Parathyroid adenoma (tissue), 2 donors: ENCODE data around the gene KIRREL3.
"Not testable (repeated sequence)": the region's sequence is repeated elsewhere in the genome, so short reads cannot be mapped to it uniquely, and the experiment has no call there.

ENCODE experiments used
- H2AFZ ChIP-seq: fragments of 300-600 bp; sonication (generic); one replicate; pipeline ENCODE4 v1.7.0; 2017; ENCODE audit warnings: antibody characterized with exemption, mild to moderate bottlenecking
- H3K27ac ChIP-seq: fragments of 300-600 bp; sonication (generic); one replicate; pipeline ENCODE4 v1.7.0; 2017
- H3K27me3 ChIP-seq: fragments of 300-600 bp; sonication (generic); one replicate; pipeline ENCODE4 v1.7.0; 2017; ENCODE audit warnings: low read length; ENCODE audit not compliant: control insufficient read depth, insufficient read depth
- H3K36me3 ChIP-seq: fragments of 300-600 bp; sonication (generic); one replicate; pipeline ENCODE4 v1.7.0; 2017; ENCODE audit warnings: low read length; ENCODE audit not compliant: control insufficient read depth, insufficient read depth
- H3K4me1 ChIP-seq: fragments of 300-600 bp; sonication (generic); one replicate; pipeline ENCODE4 v1.7.0; 2017; ENCODE audit warnings: control low read depth
- H3K4me2 ChIP-seq: fragments of 300-600 bp; sonication (generic); one replicate; pipeline ENCODE4 v1.7.0; 2017; ENCODE audit warnings: low read length
- H3K4me3 ChIP-seq: fragments of 300-600 bp; sonication (generic); one replicate; pipeline ENCODE4 v1.7.0; 2017; ENCODE audit warnings: low read depth, low read length
- H3K79me2 ChIP-seq: fragments of 300-600 bp; sonication (generic); one replicate; pipeline ENCODE4 v1.7.0; 2017; ENCODE audit warnings: control low read depth
- H3K9ac ChIP-seq: fragments of 300-600 bp; sonication (generic); one replicate; pipeline ENCODE4 v1.7.0; 2017; ENCODE audit warnings: mild to moderate bottlenecking
- H3K9me3 ChIP-seq: fragments of 300-600 bp; sonication (generic); one replicate; pipeline ENCODE4 v1.7.0; 2017; ENCODE audit warnings: low read length; ENCODE audit not compliant: control insufficient read depth
- CTCF ChIP-seq: fragments of 300-600 bp; sonication (generic); IDR thresholded peaks from one replicate; pipeline ENCODE4 v1.7.0; 2017; ENCODE audit warnings: antibody characterized with exemption, mild to moderate bottlenecking
- donor health status: primary hyperparathyroidism.

The KIRREL3 gene

DNA sequence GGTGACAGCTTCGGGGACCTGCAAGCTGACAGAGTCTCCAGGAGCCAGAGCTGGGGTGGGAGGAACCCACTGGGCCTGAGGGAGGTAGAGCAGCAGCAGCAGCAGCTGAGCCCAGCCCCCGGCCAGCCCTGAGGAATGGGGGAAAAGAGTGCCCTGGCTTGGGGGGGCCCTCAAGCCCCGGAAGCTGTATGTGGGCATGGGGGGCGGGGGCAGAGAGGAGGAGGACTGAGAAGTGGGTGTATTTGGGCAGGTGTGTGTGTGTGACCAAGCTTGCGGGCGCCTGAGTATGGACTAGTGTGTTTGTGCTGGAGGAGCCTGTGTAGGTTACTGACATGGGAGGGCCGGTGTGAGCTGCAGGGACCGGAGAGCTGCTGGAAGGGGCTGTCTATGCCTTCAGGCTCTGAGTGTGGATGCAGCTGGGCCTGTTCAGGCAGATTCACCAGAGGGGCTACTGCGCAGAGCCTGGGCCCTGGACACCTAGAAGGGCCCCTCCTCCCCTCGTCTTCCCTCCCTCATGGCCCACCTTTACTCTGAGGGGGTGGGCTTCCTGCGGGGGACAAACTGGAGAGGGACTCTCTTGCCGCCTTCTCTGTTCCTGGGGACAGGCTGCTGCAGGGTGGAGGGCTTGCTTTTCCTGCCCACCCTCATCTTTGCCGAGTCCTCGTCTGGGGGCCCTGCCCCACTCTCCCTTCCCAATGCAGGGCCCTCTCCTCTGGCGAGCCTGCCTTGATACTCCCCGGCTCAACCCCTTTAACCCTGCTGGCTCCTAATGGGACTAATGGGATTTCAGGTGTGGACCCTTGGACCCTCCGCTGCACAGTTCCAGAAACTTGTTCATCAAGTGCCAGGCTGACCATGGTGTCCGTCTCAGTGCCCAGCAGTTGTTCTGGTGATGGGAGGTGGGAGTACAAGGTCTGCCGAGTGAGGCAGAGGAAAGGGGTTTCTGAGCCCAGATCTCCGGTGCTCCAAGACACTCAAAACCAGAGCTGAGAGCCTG lies 616.9 kb downstream of the KIRREL3 start:
- Histone ChIP-seq H3K79me2 (no peaks in the 10 kb centered on the region), H3K4me1 (no peaks in the 10 kb centered on the region), H3K4me2 (no peak overlapping the region), H3K27me3 (no peaks in the 10 kb centered on the region), H3K9ac (no peak overlapping the region), H3K9me3 (no peaks in the 10 kb centered on the region), H3K4me3 (no peak overlapping the region), H3K27ac (no peak overlapping the region), H2AFZ (no peak overlapping the region), H3K36me3 (no peaks in the 10 kb centered on the region)
- TF ChIP-seq CTCF = no peak

GRCh38 chr11:126382641-126383040 lies 617.9 kb downstream of the KIRREL3 start:
- not testable (repeated sequence) for H2AFZ ChIP-seq, H3K79me2 ChIP-seq, H3K27me3 ChIP-seq, H3K4me1 ChIP-seq, H3K4me2 ChIP-seq, H3K27ac ChIP-seq, H3K9me3 ChIP-seq, H3K4me3 ChIP-seq, H3K36me3 ChIP-seq, H3K9ac ChIP-seq

DNA sequence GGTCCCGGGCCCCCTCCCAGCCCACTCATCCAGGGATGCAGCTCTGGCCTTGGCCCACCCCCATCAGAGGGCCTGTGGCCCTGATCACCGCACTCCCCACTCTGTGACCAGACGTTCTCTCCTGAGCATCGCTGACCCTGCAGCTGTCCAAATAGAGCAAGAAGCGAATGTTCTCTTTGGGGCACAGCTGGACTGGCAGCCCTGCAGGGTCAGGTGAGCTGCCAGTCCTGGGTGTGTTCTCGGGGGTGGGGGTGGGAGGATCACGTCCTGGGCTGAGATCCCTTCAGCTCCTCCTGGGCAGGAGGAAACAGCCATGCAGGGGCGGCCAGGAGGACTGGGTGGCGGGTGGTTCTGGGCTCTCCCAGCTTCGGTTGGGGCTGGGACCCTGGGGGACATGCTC lies 618.6 kb downstream of the KIRREL3 start:
- H2AFZ ChIP-seq, H3K4me2 ChIP-seq, H3K9me3 ChIP-seq, H3K27me3 ChIP-seq, H3K9ac ChIP-seq, H3K4me3 ChIP-seq, H3K79me2 ChIP-seq, H3K27ac ChIP-seq, H3K36me3 ChIP-seq, H3K4me1 ChIP-seq: not testable (repeated sequence)

DNA sequence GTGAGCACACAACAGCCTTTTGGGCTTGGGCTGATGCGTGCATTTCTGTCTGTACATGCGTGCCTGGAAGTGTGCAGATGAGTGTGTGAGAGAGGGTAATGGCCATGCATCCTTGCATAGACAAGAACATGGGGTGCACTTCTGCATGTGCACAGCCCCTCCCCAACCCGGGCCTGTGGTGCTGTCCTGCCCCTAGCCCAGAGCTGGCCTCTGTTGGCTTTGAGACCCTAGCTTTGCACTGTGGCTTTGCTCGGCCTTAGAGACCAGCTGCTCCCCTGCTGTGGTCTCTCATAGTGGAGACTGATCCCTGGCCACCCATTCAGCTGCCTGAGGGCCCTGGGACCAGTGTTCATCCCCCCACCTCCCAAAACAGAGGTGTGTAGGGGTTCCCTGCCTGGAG lies 619.7 kb downstream of the KIRREL3 start:
- no peaks in the 10 kb centered on the region for H3K4me1 ChIP-seq

DNA sequence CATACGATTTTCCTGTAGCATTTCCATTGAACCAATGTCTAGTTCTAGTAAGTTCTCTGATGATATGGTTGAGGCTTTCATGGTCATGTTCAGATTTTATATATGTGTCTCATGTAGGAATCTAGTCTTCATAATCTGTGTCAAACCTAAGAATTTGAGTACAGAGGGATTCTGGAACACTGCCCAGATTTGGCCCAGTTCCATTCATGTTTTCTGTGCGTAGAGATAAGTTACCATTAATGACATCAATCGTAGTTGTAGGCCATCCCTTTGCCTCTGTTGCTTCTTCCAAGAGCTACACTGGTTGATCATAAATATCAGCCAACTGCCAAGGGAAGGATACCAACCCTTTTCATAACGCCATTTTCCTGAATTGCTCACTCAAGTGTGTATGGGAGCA lies 621.8 kb downstream of the KIRREL3 start:
- no peaks in the 10 kb centered on the region for H3K9me3 ChIP-seq
- H3K27me3 ChIP-seq = no peaks in the 10 kb centered on the region
- H3K79me2 ChIP-seq = no peaks in the 10 kb centered on the region
- H2AFZ ChIP-seq = no peak overlapping the region
- H3K4me2 ChIP-seq = no peak overlapping the region
- H3K27ac ChIP-seq = no peak overlapping the region
- TF ChIP-seq CTCF = no peak
- no peaks in the 10 kb centered on the region for H3K4me1 ChIP-seq
- H3K4me3 ChIP-seq = no peak overlapping the region
- no peaks in the 10 kb centered on the region for H3K36me3 ChIP-seq
- H3K9ac ChIP-seq = no peak overlapping the region

More for the DNA sequence above, 619.7 kb downstream of the KIRREL3 start:
- no peaks in the 10 kb centered on the region for H3K27me3 ChIP-seq
- H2AFZ ChIP-seq = no peak overlapping the region
- H3K27ac ChIP-seq = no peak overlapping the region
- TF ChIP-seq CTCF = no peak
- H3K9ac ChIP-seq = no peak overlapping the region
- no peaks in the 10 kb centered on the region for H3K9me3 ChIP-seq
- H3K4me2 ChIP-seq = no peak overlapping the region
- H3K36me3 ChIP-seq = no peaks in the 10 kb centered on the region
- no peaks in the 10 kb centered on the region for H3K79me2 ChIP-seq
- no peak overlapping the region for H3K4me3 ChIP-seq
